A549 (cell line): Measurements from ENCODE around the gene TOE1. TPM values are rescaled to one million over a fixed set of nuclear protein-coding genes. Genes with fewer than 3 reads are reported as not detected.

Source experiments
- ATAC-seq, 2 experiments: fragments of 200-7000 bp in 1 of 2; fragments of >200 bp in 1 of 2; cut with Nextera tagmentation in 1 of 2; cut with Tn5 transposase in 1 of 2; 3 replicates each; pipeline versions ENCODE4 v1.8.0 to v1.9.1; 2018 to 2020; ENCODE audit warnings: mild to moderate bottlenecking in 1 of 2, moderate library complexity in 1 of 2
- CTCF ChIA-PET: fragments of 300-600 bp; sonication (Branson Sonifier 250); formaldehyde crosslinking; extraction: SDS; loops from one replicate; lab custom pipeline; 2021; ENCODE audit warnings: antibody characterized with exemption, inconsistent platforms; lab: Yijun Ruan, JAX
- POLR2A ChIA-PET: fragments of 350-600 bp; formaldehyde crosslinking; extraction: SDS; loops from one replicate; lab custom pipeline; 2021; ENCODE audit warnings: antibody characterized with exemption, inconsistent platforms; lab: Yijun Ruan, JAX
- DNase-seq, 2 experiments: peaks; one replicate each; pipeline versions ENCODE4 v3.0.0 to v3.0.0-alpha.2; 2011 to 2016; ENCODE audit warnings: low read depth in 1 of 2, low spot score in 1 of 2
- FAIRE-seq: peaks from 2 replicates; lab custom pipeline; 2011; peaks lifted over from hg19 to GRCh38; lab: Jason Lieb, UNC
- H3K27ac ChIP-seq, 2 experiments: fragments of >200 bp; sonication (Bioruptor Twin); formaldehyde crosslinking; 3 replicates each; pipeline ENCODE4 v1.5.1; 2016 to 2017
- H3K4me1 ChIP-seq: fragments of >200 bp; sonication (Bioruptor Twin); formaldehyde crosslinking; 3 replicates; pipeline ENCODE4 v1.6.1; 2016
- H3K4me2 ChIP-seq: fragments of >200 bp; sonication (Bioruptor Twin); formaldehyde crosslinking; 3 replicates; pipeline ENCODE4 v1.6.1; 2016
- H3K4me3 ChIP-seq: fragments of >200 bp; sonication (Bioruptor Twin); formaldehyde crosslinking; 3 replicates; pipeline ENCODE4 v1.5.1; 2016
- H3K9me3 ChIP-seq: fragments of >200 bp; sonication (Bioruptor Twin); formaldehyde crosslinking; 3 replicates; pipeline ENCODE4 v1.6.1; 2016
- BCL3 ChIP-seq: fragments of >200 bp; sonication (Bioruptor Twin); formaldehyde crosslinking; IDR thresholded peaks from 3 replicates; pipeline ENCODE4 v1.6.1; 2016
- CBX2 ChIP-seq: fragments of 200-600 bp; sonication (generic); IDR thresholded peaks from 2 replicates; pipeline ENCODE4 v1.6.1; 2016; ENCODE audit warnings: low read depth, mild to moderate bottlenecking, borderline replicate concordance
- CBX8 ChIP-seq: fragments of 200-600 bp; sonication (generic); IDR thresholded peaks from 2 replicates; pipeline ENCODE4 v1.6.1; 2016
- CEBPB ChIP-seq, 2 experiments: fragments of >200 bp in 1 of 2; sonication (Bioruptor Twin) in 1 of 2; formaldehyde crosslinking in 1 of 2; IDR thresholded peaks; 2 replicates each; pipeline ENCODE4 v1.6.1; 2012 to 2016
- CHD2 ChIP-seq: fragments of 150-350 bp; IDR thresholded peaks from 2 replicates; pipeline ENCODE4 v1.6.1; 2014; ENCODE audit warnings: low read length; ENCODE audit not compliant: partially characterized antibody
- E2F6 ChIP-seq: IDR thresholded peaks from 2 replicates; pipeline ENCODE4 v1.6.1; 2012; ENCODE audit warnings: low read depth, borderline replicate concordance
- EHMT2 ChIP-seq: fragments of 200-600 bp; sonication (generic); IDR thresholded peaks from 2 replicates; pipeline ENCODE4 v1.6.1; 2016; ENCODE audit warnings: antibody characterized with exemption, low read depth, mild to moderate bottlenecking, moderate library complexity
- EP300 ChIP-seq, 2 experiments: fragments of >200 bp; sonication (Bioruptor Twin); formaldehyde crosslinking; IDR thresholded peaks; 2 replicates in 1 of 2; 3 replicates in 1 of 2; pipeline ENCODE4 v1.6.1; 2016 to 2017
- ESRRA ChIP-seq: fragments of 150-350 bp; IDR thresholded peaks from 2 replicates; pipeline ENCODE4 v1.6.1; 2014; ENCODE audit warnings: mild to moderate bottlenecking, low read length, borderline replicate concordance
- FOSL2 ChIP-seq, 2 experiments: fragments of 450-650 bp in 1 of 2; fragments of >200 bp in 1 of 2; sonication (Bioruptor Twin) in 1 of 2; formaldehyde crosslinking; IDR thresholded peaks; 2 replicates each; pipeline versions ENCODE4 v1.5.0 to v1.6.1; 2016 to 2020; ENCODE audit warnings: mild to moderate bottlenecking in 1 of 2, moderate library complexity in 1 of 2
- HDAC2 ChIP-seq: fragments of 200-600 bp; sonication (generic); IDR thresholded peaks from 2 replicates; pipeline ENCODE4 v1.6.1; 2016
- HEYL ChIP-seq: fragments of 250-450 bp; sonication (Bioruptor Pico); IDR thresholded peaks from 2 replicates; pipeline ENCODE4 v1.8.0; 2021; ENCODE audit warnings: mild to moderate bottlenecking, moderate library complexity
- HMGXB4 ChIP-seq: fragments of 250-450 bp; sonication (Bioruptor Pico); IDR thresholded peaks from 2 replicates; pipeline ENCODE4 v1.5.0; 2021; ENCODE audit warnings: mild to moderate bottlenecking, moderate library complexity, borderline replicate concordance
- HOXA7 ChIP-seq: fragments of 250-450 bp; sonication (Bioruptor Pico); IDR thresholded peaks from 2 replicates; pipeline ENCODE4 v1.5.0; 2020; ENCODE audit warnings: mild to moderate bottlenecking, moderate library complexity
- HOXB5 ChIP-seq: fragments of 250-450 bp; sonication (Bioruptor Pico); IDR thresholded peaks from 2 replicates; pipeline ENCODE4 v1.5.0; 2020; ENCODE audit warnings: mild to moderate bottlenecking, moderate library complexity
- JUN ChIP-seq, 2 experiments: fragments of >200 bp; sonication (Bioruptor Twin); formaldehyde crosslinking; IDR thresholded peaks; 2 replicates in 1 of 2; 3 replicates in 1 of 2; pipeline ENCODE4 v1.6.1; 2016 to 2017
- JUNB ChIP-seq: fragments of >200 bp; sonication (Bioruptor Twin); formaldehyde crosslinking; IDR thresholded peaks from 2 replicates; pipeline ENCODE4 v1.6.1; 2016
- MAFK ChIP-seq: fragments of 450-650 bp; IDR thresholded peaks from 2 replicates; pipeline ENCODE4 v1.6.1; 2014; ENCODE audit not compliant: partially characterized antibody
- MAX ChIP-seq: IDR thresholded peaks from 2 replicates; pipeline ENCODE4 v1.6.1; 2012
- MYC ChIP-seq: IDR thresholded peaks from 2 replicates; pipeline ENCODE4 v1.6.1; 2012; ENCODE audit warnings: mild to moderate bottlenecking, inconsistent platforms, low read length, improper control_type of control experiment, borderline replicate concordance
- PBX3 ChIP-seq: IDR thresholded peaks from 2 replicates; pipeline ENCODE4 v1.6.1; 2012
- PHF8 ChIP-seq: fragments of 200-600 bp; sonication (generic); IDR thresholded peaks from 2 replicates; pipeline ENCODE4 v1.6.1; 2016; ENCODE audit warnings: low read depth, mild to moderate bottlenecking, antibody characterized with exemption, moderate library complexity, borderline replicate concordance
- POLR2A ChIP-seq: IDR thresholded peaks from 2 replicates; pipeline ENCODE4 v1.6.1; 2012; ENCODE audit warnings: mild to moderate bottlenecking, low read length
- RAD21 ChIP-seq, 2 experiments: fragments of >200 bp in 1 of 2; sonication (Bioruptor Twin) in 1 of 2; formaldehyde crosslinking in 1 of 2; IDR thresholded peaks in 1 of 2; conservative IDR thresholded peaks in 1 of 2; 2 replicates in 1 of 2; 3 replicates in 1 of 2; pipeline ENCODE4 v1.6.1; 2012 to 2018; ENCODE audit warnings: inconsistent platforms in 1 of 2
- RFX5 ChIP-seq: fragments of 450-650 bp; IDR thresholded peaks from 2 replicates; pipeline ENCODE4 v1.7.1; 2014; ENCODE audit warnings: antibody characterized with exemption, mild to moderate bottlenecking, moderate library complexity
- SMC3 ChIP-seq: fragments of >200 bp; sonication (Bioruptor Twin); formaldehyde crosslinking; IDR thresholded peaks from 3 replicates; pipeline ENCODE4 v1.6.1; 2018; ENCODE audit warnings: inconsistent platforms
- SREBF2 ChIP-seq: fragments of 450-650 bp; IDR thresholded peaks from 2 replicates; pipeline ENCODE4 v1.6.1; 2014; ENCODE audit warnings: mild to moderate bottlenecking, moderate library complexity
- TP53 ChIP-seq: fragments of 250-450 bp; sonication (Bioruptor Pico); IDR thresholded peaks from 2 replicates; pipeline ENCODE4 v1.5.0; 2021; ENCODE audit warnings: mild to moderate bottlenecking, moderate library complexity
- ZNF302 ChIP-seq: fragments of 250-450 bp; sonication (Bioruptor Pico); IDR thresholded peaks from 2 replicates; pipeline ENCODE4 v1.9.0; 2021; ENCODE audit warnings: inconsistent platforms, mild to moderate bottlenecking, moderate library complexity
- WGBS: methylation state at CpG from one replicate; pipeline ENCODE4 v1.1.6; 2017; ENCODE audit errors: missing lambda C conversion rate; 5-methylcytosine and 5-hydroxymethylcytosine counted together
- polyA plus RNA-seq, 4 experiments: library from polyadenylated mRNA; depleted of rRNA in 3 of 4; stranded (reverse); fragments of >200 nt; fragmentation: RNase III in 1 of 4; extraction: RNeasy Plus Mini Kit Qiagen cat#74134 plus additional on column Dnase treatment in 1 of 4; gene quantifications; 2 replicates in 3 of 4; 3 replicates in 1 of 4; pipeline ENCODE4 v1.2.3, GENCODE V29; 2011 to 2017
- TF ChIP-seq, protein P1 (sequence below): fragments of >200 bp; sonication (Bioruptor Twin); formaldehyde crosslinking; IDR thresholded peaks from 3 replicates; pipeline ENCODE4 v1.5.1; 2016
- TF ChIP-seq, protein P2 (sequence below): fragments of 450-650 bp; IDR thresholded peaks from 2 replicates; pipeline ENCODE4 v1.6.1; 2014; ENCODE audit warnings: antibody characterized with exemption

The TOE1 gene
- polyA plus RNA-seq, 2 of the 4 experiments (the other 2 are of a cell fraction): 13.3 to 13.7 TPM

- peak overlapping the region; percentile 83 for H3K4me2 ChIP-seq
- peaks cover 7% of the 10 kb centered on the region for H3K4me1 ChIP-seq
- ChIA-PET CTCF (interaction anchor here (0.6 to 17.3 kb wide), 19 partner anchors 9 to 516 kb away, joined by 3 to 488 read pairs (median 3); partner anchors contain the start of genes EIF2B3, HECTD3, HPDL and TOE1), POLR2A (interaction anchor here (0.6 to 2.6 kb wide), 44 partner anchors 8 to 582 kb away, joined by 3 to 57 read pairs (median 4); partner anchors contain the start of genes AKR1A1, EIF2B3, HECTD3 and HPDL)
- 2% methylated on average over 23 of the region's 68 CpGs for WGBS
- ATAC-seq: peak; percentile 94 to 95
- peak overlapping the region; percentile 94 to 99 for H3K27ac ChIP-seq
- H3K4me3 ChIP-seq: peak overlapping the region; percentile 64
- no peaks in the 10 kb centered on the region for H3K9me3 ChIP-seq
- no peak for FAIRE-seq
- peak; percentile 87 to 95 for DNase-seq
- TF ChIP-seq, protein P1, sequence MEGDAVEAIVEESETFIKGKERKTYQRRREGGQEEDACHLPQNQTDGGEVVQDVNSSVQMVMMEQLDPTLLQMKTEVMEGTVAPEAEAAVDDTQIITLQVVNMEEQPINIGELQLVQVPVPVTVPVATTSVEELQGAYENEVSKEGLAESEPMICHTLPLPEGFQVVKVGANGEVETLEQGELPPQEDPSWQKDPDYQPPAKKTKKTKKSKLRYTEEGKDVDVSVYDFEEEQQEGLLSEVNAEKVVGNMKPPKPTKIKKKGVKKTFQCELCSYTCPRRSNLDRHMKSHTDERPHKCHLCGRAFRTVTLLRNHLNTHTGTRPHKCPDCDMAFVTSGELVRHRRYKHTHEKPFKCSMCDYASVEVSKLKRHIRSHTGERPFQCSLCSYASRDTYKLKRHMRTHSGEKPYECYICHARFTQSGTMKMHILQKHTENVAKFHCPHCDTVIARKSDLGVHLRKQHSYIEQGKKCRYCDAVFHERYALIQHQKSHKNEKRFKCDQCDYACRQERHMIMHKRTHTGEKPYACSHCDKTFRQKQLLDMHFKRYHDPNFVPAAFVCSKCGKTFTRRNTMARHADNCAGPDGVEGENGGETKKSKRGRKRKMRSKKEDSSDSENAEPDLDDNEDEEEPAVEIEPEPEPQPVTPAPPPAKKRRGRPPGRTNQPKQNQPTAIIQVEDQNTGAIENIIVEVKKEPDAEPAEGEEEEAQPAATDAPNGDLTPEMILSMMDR: peak; percentile 76
- TF ChIP-seq HDAC2 (no peak), MAX (peak; percentile 80), FOSL2 (IDR thresholded peaks at IDR 0.05) (no peak), FOSL2 (CRISPR knock-in tag; IDR thresholded peaks at IDR 0.05) (peak; percentile 39; the same call in 1 of the 2 replicates), CHD2 (peak; percentile 23), CBX8 (no peak), EP300 (IDR thresholded peaks at IDR 0.05) (no peak), JUN (IDR thresholded peaks at IDR 0.05) (peak in 1 of 2 experiments; percentile 75; a peak in 3 of 5 replicates), PHF8 (peak; percentile 67; the same call in 1 of the 2 replicates), SMC3 (peak; percentile 77), RFX5 (no peak), MAFK (no peak), CEBPB (IDR thresholded peaks at IDR 0.05) (peak in 1 of 2 experiments; percentile 43; a peak in 2 of 4 replicates), HOXB5 (CRISPR knock-in tag) (0 out of 2 replicates have a peak, but pooled peaks have one; percentile 24), HMGXB4 (no peak), ZNF302 (CRISPR knock-in tag) (no peak), SREBF2 (no peak), TP53 (CRISPR knock-in tag) (no peak), HOXA7 (CRISPR knock-in tag) (no peak), BCL3 (peak; percentile 60; the same call in 1 of the 3 replicates), ESRRA (no peak), CBX2 (no peak), RAD21 (conservative IDR thresholded peaks at IDR 0.05 in 1 of 2, IDR thresholded peaks at IDR 0.05 in 1 of 2) (peak; percentile 66 to 77), HEYL (CRISPR knock-in tag) (no peak), JUNB (no peak), MYC (peak; percentile 48; the same call in 1 of the 2 replicates), EHMT2 (no peak), PBX3 (0 out of 2 replicates have a peak, but pooled peaks have one; percentile 55), E2F6 (peak; percentile 51; the same call in 1 of the 2 replicates), POLR2A (peak; percentile 56)
- TF ChIP-seq, protein P2, sequence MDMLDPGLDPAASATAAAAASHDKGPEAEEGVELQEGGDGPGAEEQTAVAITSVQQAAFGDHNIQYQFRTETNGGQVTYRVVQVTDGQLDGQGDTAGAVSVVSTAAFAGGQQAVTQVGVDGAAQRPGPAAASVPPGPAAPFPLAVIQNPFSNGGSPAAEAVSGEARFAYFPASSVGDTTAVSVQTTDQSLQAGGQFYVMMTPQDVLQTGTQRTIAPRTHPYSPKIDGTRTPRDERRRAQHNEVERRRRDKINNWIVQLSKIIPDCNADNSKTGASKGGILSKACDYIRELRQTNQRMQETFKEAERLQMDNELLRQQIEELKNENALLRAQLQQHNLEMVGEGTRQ: no peak
Observed at GRCh38 chr1:45303520-45304310, 36.3 kb upstream of the TOE1 start.
